Fibroblast of gingiva (primary cell): ENCODE results near the gene NR2C2.

ENCODE experiments used
- DNase-seq: peaks from one replicate; pipeline ENCODE4 v3.0.0-alpha.2; 2011; ENCODE audit warnings: low read depth

Gene NR2C2

DNA sequence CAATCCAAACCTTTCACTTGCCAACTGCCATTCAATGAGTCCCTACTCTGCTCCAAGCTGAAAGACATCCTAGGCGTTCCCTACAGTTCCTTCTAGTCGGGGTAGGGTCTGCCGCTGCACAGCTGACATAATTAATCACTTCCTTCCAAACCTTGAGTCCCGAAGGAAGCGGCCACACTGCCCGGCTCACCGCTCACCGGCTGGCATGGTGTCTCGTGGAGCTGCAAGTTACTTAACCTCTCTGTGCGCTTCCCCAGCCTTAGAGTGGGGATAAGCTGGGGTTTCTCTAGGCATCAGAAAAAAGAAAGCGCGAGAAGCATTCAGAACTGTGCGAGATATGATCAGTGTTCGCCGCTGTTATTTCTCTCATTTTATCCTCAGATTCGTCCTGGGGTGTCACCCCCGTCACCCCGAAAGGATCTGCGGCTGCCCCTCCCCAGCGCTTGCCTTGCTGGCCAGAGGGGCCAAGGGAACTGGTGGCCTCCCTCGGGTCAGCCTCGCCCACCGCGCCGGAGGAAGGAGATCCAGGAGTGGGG is 117.0 kb downstream of the NR2C2 start:
- peak; percentile 18 for DNase-seq

GRCh38 chr3:15064835-15065549 is 117.6 kb downstream of the NR2C2 start, which contains the start of gene MRPS25:
TSS of gene MRPS25 (minus strand) at chr3:15065315. CDS start at chr3:15065194, 121 bp downstream.
- DNase-seq: peak; percentile 88

DNA sequence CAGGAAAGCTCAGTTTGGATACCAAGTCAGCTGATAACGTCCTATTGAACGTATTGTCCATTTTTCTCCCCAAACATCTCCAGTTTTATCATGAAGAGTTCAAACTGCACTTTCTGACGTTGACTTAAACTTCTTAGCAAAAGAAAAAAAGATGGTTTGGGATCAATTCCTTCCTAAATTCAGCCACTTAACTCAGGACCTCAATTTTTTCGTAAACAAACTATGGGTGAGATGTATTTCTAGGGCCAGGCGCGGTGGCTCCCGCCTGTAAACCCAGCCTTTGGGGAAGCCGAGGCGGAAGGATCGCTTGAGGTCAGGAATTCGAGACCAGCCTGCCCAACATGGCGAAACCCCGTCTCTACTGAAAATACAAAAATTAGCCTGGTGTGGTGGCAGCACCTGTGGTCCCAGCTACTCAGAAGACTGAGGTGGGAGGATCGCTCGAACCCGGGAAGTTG is 118.2 kb downstream of the NR2C2 start:
- DNase-seq: no peak

DNA sequence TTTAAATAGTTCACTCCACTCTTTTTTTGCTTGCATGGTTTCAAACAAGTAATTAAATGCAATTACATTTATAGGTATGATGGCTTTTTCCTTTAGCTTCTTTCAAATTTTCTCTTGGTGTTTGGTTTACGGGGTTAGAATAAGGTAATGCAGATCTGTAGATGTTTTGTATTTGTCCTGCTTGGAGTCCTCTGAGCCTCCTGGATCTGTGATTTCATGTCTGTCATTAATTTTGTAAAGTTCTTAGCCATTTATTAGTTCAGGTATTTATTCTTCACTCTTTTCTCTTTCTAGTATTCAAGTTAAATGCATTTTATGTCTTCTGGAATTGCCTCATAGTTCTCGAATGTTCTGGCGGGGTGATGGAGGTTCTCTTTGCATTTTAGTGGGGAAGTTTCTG is 119.1 kb downstream of the NR2C2 start:
- no peak for DNase-seq

DNA sequence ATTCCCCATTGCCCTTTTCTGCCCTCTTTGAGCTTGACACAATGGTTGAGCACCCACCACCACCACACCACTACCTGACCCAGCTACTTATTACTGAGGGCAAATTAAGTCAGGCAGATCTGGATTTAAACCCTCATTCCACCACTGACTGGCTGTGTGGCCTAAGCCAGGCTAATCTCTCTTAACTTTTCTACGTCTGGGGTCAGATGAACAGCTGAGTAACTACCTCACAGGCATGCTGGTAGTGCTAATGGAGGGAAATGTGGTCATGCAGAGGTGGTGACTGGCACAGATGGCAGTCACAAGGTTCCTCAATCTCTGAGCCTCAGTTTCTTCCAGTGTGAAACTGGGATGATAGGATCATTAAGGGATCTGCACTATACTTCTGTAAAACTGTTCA is 122.1 kb downstream of the NR2C2 start:
- no peak for DNase-seq

GRCh38 chr3:15071699-15072098 is 124.3 kb downstream of the NR2C2 start:
- DNase-seq: no peak

GRCh38 chr3:15074500-15074899 is 127.1 kb downstream of the NR2C2 start:
- DNase-seq: no peak

GRCh38 chr3:15079091-15079490 is 131.7 kb downstream of the NR2C2 start:
- no peak for DNase-seq

DNA sequence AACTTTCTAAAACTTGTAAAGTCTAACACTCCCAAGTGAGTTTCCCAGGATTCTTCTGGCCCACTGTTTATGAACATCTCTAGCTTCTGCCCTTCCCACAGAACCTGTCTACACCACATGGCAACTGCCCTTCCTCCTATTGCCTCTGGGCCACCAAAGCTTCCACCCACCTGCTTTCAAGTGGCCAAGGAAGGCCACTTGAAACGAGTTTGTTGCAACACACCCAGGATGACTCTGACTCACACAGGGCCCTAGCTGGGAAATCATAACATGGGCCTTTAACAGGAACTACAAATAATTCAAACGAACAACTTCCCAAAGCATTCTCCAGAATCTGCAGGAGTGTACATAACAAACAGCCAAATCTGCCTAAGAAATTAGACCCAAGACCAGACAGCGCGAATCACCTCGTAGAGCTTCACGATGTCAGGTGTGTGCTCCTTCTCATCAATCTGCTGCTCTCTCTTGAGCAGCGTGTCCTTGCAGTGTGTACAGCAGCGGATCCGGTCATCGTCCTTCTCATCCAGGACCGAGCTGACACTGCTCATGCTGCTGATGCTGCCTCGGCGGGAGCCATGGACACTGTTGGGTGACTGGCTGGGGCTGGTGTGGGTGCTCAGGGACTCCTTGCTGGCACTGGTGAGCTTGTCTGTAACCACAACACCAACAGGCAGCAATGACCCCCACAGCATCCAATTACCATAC is 134.7 kb downstream of the NR2C2 start:
- DNase-seq: peak; percentile 27

DNA sequence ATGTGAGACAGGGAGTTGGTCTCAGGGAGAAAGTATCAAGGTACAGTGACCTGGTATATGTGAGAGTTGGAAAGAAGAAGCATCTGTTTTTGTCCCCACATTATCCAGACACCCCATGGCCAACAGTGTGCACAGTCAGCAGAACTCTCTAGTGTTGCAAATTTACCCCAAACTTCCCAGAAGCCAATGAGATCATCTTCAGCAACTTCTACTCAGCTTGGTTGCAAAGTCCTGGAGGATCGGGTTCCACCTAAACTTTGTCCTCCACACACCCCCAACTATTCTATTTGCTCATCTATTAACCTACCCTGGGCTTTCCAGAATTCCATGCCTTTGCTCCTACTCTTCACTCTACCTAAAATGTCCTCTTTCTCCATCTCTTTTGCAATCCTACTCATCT is 135.9 kb downstream of the NR2C2 start:
- DNase-seq: no peak

DNA sequence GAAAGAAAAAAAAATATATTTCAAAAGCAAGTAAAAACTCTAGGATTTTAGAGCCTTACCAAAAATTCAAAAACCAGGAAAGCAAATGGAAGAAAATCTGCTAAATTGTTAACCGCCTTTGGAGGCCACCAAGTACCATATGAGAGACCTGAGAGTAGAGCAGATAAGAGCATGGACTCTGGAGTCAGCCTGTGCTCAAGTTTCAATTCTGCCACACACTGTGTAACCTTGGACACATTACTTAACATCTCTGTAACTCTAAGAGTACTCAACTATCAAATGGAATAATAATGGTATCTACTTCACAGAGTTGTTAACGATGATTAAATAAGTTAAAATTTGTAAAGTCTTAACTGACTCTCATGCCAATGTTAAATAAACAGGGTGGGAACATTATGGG is 138.9 kb downstream of the NR2C2 start:
- DNase-seq: no peak

GRCh38 chr3:15086699-15087098 is 139.3 kb downstream of the NR2C2 start:
- no peak for DNase-seq

DNA sequence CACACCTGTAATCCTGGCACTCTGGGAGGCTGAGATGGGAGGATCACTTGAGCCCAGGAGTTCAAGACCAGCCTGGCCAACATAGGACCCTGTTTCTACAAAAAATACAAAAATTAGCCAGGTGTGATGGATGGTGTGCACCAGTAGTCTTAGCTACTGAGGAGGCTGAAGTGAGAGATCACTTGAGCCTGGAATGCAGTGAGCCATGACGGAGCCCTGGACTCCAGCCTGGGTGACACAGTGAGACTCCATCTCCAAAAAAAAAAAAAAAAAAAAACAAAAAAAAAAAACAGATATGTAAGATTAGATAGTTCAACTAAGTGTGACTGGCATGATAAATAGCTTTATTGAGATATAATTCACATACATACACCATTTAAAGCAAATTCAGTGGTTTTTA is 141.8 kb downstream of the NR2C2 start:
- DNase-seq: no peak

GRCh38 chr3:15091575-15091974 is 144.2 kb downstream of the NR2C2 start:
- DNase-seq: no peak

DNA sequence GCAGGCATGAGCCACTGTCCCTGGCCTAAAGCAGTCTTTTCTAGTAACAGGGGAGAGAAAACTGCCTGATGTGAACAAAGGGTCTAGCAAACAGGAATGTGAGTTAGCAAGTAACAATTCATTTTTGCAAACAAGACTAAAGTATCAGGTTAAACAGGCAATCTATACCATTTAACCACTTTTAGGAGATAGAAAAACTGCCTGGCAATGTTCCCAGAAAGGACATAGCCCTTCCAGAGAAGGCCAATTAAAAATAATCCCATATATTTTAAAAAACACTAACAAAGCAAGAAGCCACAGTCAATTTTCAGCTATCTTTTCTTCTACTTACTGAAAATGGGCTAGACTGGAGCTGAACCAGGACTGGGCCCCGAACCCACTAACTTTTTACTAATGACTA is 145.3 kb downstream of the NR2C2 start:
- no peak for DNase-seq

- no peak for DNase-seq
Measured at GRCh38 chr3:15094187-15094875, 146.9 kb downstream of the NR2C2 start.

- no peak for DNase-seq
Measured at GRCh38 chr3:15096046-15096445, 148.7 kb downstream of the NR2C2 start.

GRCh38 chr3:15097891-15098290 is 150.5 kb downstream of the NR2C2 start:
- DNase-seq: no peak
